Fibroblast of pulmonary artery (primary cell): Measurements from ENCODE around the gene HNF1A.

Source experiments
- DNase-seq: peaks from one replicate; pipeline ENCODE4 v3.0.0-alpha.2; 2010; ENCODE audit warnings: low read depth
- H3K4me3 ChIP-seq: replicated peaks from 2 replicates; pipeline ENCODE4 v1.5.1; 2011; ENCODE audit warnings: low read depth, mild to moderate bottlenecking, control low read depth, low read length, moderate library complexity
- CTCF ChIP-seq: IDR thresholded peaks from 2 replicates; pipeline ENCODE4 v1.5.1; 2011; ENCODE audit warnings: mild to moderate bottlenecking, control low read depth, low read length, inconsistent platforms; ENCODE audit errors: missing control alignments

The HNF1A gene

GRCh38 chr12:121050725-121051124 is 72.4 kb downstream of the HNF1A start:
- H3K4me3 ChIP-seq: no peak overlapping the region
- no peak for DNase-seq
- TF ChIP-seq CTCF: no peak
